ENCODE results near the gene MYO9A. TPM values are rescaled to one million over a fixed set of nuclear protein-coding genes. Genes with fewer than 3 reads are reported as not detected.

Gene MYO9A
- total RNA-seq: 13.2 and 18.8 TPM in 2 replicates

GRCh38 chr15:72118017-72118978, at the start of gene MYO9A, which contains the start of gene SENP8:
MYO9A (minus strand) TSS chr15:72118150; CDS start chr15:72046563, 71,587 bp downstream.
SENP8 (plus strand) TSS chr15:72118403; CDS start chr15:72139624, 21,221 bp downstream.

GRCh38 chr15:71810256-71811035, 307.5 kb downstream of the MYO9A start, which contains the start of gene NR2E3:
NR2E3 (plus strand) TSS chr15:71810554; CDS start chr15:71810744, 190 bp downstream.

Other genes with a start within 250 kb of the MYO9A start
- 1.5 and 3.8 TPM in 2 replicates for gene SENP8, start 253 bp upstream of the MYO9A start, total RNA-seq
- not detected in 2 replicates for gene GRAMD2A, start 79.6 kb upstream of the MYO9A start, total RNA-seq
- gene PKM, start 113.0 kb upstream of the MYO9A start, total RNA-seq: 1,517 and 1,826 TPM in 2 replicates
- 13.6 and 19.3 TPM in 2 replicates for gene PARP6, start 154.4 kb upstream of the MYO9A start, total RNA-seq
- 0.54 TPM in 1 of 2 replicates, not detected in the other for gene CELF6, start 202.0 kb upstream of the MYO9A start, total RNA-seq